Nephron (organoid): ENCODE results near the gene SPRN.

ENCODE experiments used
- H3K27ac Mint-ChIP-seq, 3 experiments: 2 replicates each; pipeline ENCODE4 v1.8.0; 2020; ENCODE audit warnings: mixed read lengths in 3 of 3, mild to moderate bottlenecking in 2 of 3, moderate library complexity in 1 of 3
- H3K27me3 Mint-ChIP-seq: 2 replicates; pipeline ENCODE4 v1.8.0; 2021; ENCODE audit warnings: low read depth, mild to moderate bottlenecking, moderate library complexity, mixed read lengths
- H3K36me3 Mint-ChIP-seq: 2 replicates; pipeline ENCODE4 v1.8.0; 2020; ENCODE audit warnings: low read depth, mixed read lengths
- H3K4me1 Mint-ChIP-seq: 2 replicates; pipeline ENCODE4 v1.8.0; 2020; ENCODE audit warnings: mixed read lengths
- H3K4me3 Mint-ChIP-seq, 3 experiments: 2 replicates each; pipeline ENCODE4 v1.8.0; 2020; ENCODE audit warnings: mild to moderate bottlenecking in 3 of 3, mixed read lengths in 3 of 3, moderate library complexity in 2 of 3
- H3K9me3 Mint-ChIP-seq: 2 replicates; pipeline ENCODE4 v1.8.0; 2020; ENCODE audit warnings: mixed read lengths
- CTCF ChIP-seq, 3 experiments: fragments of 200-600 bp; sonication (generic); IDR thresholded peaks; one replicate each; pipeline ENCODE4 v1.5.0; 2021; ENCODE audit warnings: antibody characterized with exemption in 3 of 3; ENCODE audit not compliant: unreplicated experiment in 3 of 3

SPRN gene

DNA sequence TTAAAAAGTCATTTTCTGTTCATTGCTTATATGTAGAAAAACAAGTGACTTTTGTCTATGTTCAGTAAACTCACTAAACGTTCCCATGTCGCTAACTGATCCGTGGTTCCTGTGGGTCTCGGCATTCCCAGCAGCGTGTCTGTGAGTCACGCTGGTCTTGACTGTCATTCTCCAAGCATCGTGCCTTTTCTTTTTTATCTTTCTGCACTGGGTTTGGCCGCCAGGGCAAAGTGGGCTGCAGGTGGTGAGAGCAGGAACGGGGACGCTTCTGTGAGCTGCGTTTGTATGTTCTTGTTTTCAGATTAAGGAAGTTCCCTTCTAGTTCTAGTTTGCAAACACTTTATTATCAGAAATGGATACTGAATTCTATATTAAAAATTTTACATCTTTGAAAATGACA, 22.6 kb upstream of the SPRN start:
- peaks cover 32% of the 10 kb centered on the region for H3K36me3 Mint-ChIP-seq
- no peak for TF ChIP-seq CTCF (IDR thresholded peaks at IDR 0.05; ENCODE audit: unreplicated experiment in 3 of 3)
- H3K4me1 Mint-ChIP-seq, result no peaks in the 10 kb centered on the region
- peaks cover 3% of the 10 kb centered on the region for H3K27me3 Mint-ChIP-seq
- H3K9me3 Mint-ChIP-seq, result peaks cover 55% of the 10 kb centered on the region
- no peak overlapping the region for H3K27ac Mint-ChIP-seq
- no peak overlapping the region for H3K4me3 Mint-ChIP-seq

DNA sequence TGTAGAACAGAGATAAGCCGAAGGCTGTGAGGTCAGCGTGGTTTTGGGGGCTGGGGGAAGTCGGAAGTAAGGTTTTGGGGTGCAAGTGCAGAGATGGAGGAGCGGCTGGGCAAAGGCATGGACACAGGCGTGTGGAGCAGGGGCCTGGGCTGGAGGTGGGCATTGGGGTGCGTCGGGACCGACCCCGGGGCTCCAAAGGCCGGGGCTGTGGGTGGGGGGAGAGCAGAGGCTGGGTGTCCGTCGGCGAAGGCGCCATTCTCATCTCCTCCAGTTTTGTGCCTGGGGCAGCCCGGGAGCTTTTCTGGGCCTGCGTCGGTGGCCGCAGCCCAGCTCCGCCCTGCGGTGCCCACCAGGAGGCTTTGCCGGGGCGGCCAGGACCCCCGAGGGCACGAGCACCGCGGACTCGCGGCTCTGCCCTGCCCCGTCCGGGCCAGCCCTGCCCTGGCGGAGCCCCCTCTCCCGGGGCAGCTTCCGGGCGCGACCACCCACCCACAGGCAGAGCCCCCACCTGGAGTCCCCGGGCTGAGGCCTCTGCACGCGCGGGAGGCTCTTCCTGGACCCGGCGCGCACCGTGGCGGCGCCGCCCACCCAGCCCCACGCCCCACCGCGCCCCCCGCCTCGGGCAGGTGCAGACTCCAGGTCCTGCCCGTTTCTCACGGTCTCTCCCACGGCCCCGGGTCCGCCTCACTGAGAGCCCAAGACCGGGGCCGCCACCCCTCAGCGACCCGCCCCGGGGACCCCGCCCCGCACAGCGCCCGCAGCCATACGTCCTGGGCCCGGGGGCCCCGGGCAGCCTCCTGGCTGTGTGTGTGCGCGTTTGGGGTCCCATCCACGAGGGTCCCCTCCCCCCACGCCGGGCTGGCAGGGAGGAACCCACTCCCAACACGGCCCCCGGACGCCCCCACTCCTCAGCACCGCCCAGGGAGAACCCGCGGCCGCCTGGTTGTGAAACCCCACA, 21.6 kb upstream of the SPRN start:
- H3K36me3 Mint-ChIP-seq, result peaks cover 32% of the 10 kb centered on the region
- no peak for TF ChIP-seq CTCF (IDR thresholded peaks at IDR 0.05; ENCODE audit: unreplicated experiment in 3 of 3)
- peaks cover 3% of the 10 kb centered on the region for H3K27me3 Mint-ChIP-seq
- H3K27ac Mint-ChIP-seq, result no peak overlapping the region
- peaks cover 51% of the 10 kb centered on the region for H3K9me3 Mint-ChIP-seq
- no peak overlapping the region for H3K4me3 Mint-ChIP-seq
- no peaks in the 10 kb centered on the region for H3K4me1 Mint-ChIP-seq

GRCh38 chr10:133445268-133445732, 20.9 kb upstream of the SPRN start:
- no peak overlapping the region for H3K4me3 Mint-ChIP-seq
- no peak for TF ChIP-seq CTCF (IDR thresholded peaks at IDR 0.05; ENCODE audit: unreplicated experiment in 3 of 3)
- no peaks in the 10 kb centered on the region for H3K4me1 Mint-ChIP-seq
- peaks cover 3% of the 10 kb centered on the region for H3K27me3 Mint-ChIP-seq
- peaks cover 47% of the 10 kb centered on the region for H3K9me3 Mint-ChIP-seq
- peaks cover 32% of the 10 kb centered on the region for H3K36me3 Mint-ChIP-seq
- H3K27ac Mint-ChIP-seq, result no peak overlapping the region

DNA sequence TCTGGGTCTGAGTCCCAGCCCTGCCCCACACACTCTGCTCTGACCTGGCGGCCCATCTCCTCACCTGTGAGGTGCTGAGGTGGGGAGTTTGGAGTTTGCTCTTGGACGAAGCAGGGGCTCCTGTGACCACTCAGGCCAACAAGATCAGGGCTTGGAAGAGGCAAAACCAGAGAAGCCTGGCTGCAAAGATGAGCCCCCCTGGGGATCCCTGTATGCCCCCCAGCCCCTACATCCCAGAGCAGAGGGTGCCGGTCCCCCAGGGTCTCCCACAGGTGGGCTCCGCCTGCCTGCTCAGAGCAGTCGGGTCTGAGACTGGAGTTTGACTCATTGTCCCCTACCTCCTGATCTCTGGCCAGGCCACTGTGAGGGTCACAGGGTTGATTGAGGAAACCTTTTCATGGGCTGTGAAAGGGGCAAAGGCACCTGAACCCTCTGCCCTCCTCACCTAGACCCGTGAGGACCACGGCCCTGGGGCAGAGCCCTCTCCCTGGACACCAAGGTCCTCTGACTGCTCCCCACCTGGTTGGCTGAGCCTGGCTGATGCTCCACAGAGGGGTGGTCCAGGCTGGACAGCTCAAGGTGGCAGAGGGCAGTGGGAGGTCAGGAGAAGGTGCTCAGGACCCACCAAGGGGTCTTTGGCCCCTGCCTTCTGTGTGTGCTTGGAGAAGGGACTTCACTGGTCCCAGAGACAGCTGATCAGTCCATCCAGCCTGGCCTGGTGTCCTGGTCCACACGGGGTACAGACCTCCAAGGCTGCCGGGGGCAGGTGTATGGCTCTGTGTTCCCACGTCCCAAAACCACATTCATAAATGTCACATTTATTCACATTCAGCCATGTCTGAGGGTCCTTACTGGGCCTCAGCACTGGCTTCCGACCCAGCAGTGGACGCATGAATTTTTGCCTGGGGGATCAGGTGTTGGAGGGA, 20.2 kb upstream of the SPRN start:
- peaks cover 32% of the 10 kb centered on the region for H3K36me3 Mint-ChIP-seq
- H3K27me3 Mint-ChIP-seq, result peaks cover 3% of the 10 kb centered on the region
- H3K4me3 Mint-ChIP-seq, result no peak overlapping the region
- no peak for TF ChIP-seq CTCF (IDR thresholded peaks at IDR 0.05; ENCODE audit: unreplicated experiment in 3 of 3)
- no peak overlapping the region for H3K27ac Mint-ChIP-seq
- H3K4me1 Mint-ChIP-seq, result no peaks in the 10 kb centered on the region
- peaks cover 48% of the 10 kb centered on the region for H3K9me3 Mint-ChIP-seq

DNA sequence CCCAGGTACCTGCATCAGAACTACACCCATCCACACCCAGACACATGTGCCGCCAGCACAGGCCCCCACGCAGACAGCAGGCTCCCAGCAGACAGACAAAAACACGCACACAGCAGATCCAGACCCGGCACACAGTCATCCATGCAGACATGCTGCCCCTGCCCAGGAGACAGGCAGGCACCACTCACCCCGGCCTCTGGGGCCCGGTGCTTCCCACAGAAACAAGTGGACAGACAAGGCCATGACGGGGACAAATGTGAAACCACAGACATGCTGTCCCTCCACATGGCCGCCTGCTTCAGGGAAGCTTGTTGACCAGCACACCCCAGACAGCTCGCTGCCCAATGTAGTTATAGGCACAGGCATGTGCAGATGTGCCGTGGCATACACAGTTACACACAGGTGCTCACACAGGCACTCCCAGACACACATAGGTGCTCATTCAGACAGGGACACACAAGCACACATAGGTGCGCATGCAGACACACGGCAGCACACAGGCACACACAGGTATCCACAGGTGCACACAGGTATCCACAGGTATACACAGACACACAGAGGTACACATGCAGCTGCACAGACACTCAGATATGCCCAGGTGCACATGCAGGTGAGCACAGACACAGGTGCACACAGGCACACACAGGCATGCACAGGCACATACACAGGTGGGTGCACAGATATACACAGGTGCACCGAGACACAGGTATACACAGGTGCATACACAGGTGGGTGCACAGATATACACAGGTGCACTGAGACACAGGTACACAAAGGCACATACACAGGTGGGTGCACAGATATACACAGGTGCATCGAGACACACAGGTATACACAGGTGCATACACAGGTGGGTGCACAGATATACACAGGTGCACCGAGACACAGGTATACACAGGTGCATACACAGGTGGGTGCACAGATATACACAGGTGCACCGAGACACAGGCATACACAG, 18.8 kb upstream of the SPRN start:
- no peak for TF ChIP-seq CTCF (IDR thresholded peaks at IDR 0.05; ENCODE audit: unreplicated experiment in 3 of 3)
- H3K4me1 Mint-ChIP-seq, result no peaks in the 10 kb centered on the region
- peaks cover 47% of the 10 kb centered on the region for H3K9me3 Mint-ChIP-seq
- no peak overlapping the region for H3K27ac Mint-ChIP-seq
- H3K36me3 Mint-ChIP-seq, result peaks cover 26% of the 10 kb centered on the region
- no peaks in the 10 kb centered on the region for H3K27me3 Mint-ChIP-seq
- no peak overlapping the region for H3K4me3 Mint-ChIP-seq
